ENCODE results near the gene NRIP2.

NRIP2 gene

DNA sequence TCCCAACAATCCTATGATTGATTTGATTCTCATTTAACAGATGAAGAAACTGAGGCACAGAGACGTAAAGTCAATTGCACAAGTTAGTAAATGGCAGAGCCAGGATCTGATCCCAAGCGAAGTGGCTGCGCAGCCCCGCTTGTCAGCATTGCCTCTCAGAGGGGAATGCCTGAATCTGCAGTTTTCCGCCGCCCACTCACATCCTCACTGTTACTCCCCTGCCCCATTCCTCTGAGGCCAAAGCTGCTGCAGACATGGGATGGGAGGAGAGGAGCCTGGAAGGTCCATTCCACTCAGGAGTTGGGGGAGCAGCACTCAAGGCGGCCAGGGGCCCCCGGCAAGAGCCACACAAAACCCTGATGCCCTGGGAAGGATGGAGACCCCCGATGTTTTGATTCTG, 1.0 kb downstream of the NRIP2 start:
- TF ChIP-seq, protein P1, sequence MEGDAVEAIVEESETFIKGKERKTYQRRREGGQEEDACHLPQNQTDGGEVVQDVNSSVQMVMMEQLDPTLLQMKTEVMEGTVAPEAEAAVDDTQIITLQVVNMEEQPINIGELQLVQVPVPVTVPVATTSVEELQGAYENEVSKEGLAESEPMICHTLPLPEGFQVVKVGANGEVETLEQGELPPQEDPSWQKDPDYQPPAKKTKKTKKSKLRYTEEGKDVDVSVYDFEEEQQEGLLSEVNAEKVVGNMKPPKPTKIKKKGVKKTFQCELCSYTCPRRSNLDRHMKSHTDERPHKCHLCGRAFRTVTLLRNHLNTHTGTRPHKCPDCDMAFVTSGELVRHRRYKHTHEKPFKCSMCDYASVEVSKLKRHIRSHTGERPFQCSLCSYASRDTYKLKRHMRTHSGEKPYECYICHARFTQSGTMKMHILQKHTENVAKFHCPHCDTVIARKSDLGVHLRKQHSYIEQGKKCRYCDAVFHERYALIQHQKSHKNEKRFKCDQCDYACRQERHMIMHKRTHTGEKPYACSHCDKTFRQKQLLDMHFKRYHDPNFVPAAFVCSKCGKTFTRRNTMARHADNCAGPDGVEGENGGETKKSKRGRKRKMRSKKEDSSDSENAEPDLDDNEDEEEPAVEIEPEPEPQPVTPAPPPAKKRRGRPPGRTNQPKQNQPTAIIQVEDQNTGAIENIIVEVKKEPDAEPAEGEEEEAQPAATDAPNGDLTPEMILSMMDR (IDR thresholded peaks at IDR 0.05; ENCODE audit: control insufficient read depth, insufficient read depth, low read depth, low read length, missing control alignments), result no peak
- no peak for DNase-seq (ENCODE audit: low read depth)
- no peak overlapping the region for H3K4me3 ChIP-seq (ENCODE audit: control insufficient read depth, low read depth, low read length)

DNA sequence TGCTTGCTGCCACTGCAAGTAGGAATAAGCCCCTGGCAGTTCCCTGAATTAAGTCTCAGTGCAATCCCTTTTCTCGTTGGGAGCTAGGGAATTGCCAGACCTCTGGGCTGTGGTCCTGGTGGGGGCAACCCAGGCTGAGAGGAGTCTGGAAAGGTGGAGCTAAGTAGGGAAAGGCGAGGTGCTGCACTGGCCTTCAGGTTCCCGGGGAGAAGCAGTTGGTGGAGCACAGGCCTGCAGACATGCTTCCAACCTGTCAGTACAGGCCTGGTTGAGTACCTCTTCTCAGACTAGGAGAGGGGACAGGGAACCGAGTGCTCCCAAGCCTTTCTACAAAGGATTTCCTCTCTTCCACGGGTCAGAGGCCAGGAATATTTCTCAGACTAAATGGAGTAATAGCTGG, 1.5 kb downstream of the NRIP2 start:
- no peak for DNase-seq (ENCODE audit: low read depth)
- TF ChIP-seq, protein P1 (IDR thresholded peaks at IDR 0.05; ENCODE audit: control insufficient read depth, insufficient read depth, low read depth, low read length, missing control alignments), result no peak
- no peak overlapping the region for H3K4me3 ChIP-seq (ENCODE audit: control insufficient read depth, low read depth, low read length)

DNA sequence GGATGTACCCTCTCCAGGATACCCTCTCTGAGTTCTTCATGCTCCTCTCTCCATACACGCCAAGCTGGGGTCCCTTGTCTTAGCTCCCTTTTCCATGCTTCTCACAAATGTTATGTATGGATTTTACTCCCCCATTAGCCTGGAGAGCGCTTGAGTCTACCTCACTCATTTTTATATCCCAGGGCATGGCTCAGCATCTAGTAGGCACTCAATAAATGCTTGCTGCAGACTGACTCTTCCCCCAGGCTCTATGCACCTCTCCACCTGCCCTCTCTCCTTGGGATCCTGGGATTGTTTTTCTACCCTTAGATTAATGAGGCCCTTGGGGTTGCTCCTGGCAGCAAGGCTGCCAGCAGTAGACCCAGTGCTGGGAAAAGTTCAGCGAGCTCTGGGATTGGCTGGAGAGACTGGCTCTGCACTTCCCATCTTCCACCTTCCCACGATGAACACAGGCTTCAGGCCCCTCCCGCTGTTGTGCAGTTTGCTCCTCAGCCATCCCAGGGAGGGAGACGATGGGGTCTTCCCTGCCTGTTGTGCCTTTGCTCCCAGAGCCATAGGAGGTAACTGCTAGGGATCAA, 2.2 kb downstream of the NRIP2 start:
- TF ChIP-seq, protein P1 (IDR thresholded peaks at IDR 0.05; ENCODE audit: control insufficient read depth, insufficient read depth, low read depth, low read length, missing control alignments), result no peak
- no peak overlapping the region for H3K4me3 ChIP-seq (ENCODE audit: control insufficient read depth, low read depth, low read length)
- DNase-seq (ENCODE audit: low read depth), result no peak

DNA sequence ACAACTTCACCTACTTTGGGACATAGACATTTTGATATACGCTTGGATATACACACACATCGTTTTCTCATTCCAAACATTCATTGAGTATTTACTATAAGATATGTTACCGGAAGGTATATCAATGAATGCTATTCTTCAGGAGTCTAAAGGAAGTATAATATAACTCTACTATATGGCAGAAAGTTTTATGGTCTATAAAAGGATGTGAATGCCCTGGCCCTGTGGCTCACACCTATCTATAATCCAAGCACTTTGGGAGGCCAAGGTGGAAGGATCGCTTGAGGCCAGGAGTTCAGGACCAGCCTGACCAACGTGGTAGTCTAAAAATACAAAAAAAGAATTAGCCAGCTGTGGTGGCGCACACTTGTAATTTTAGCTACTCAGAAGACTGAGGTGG, 5.6 kb downstream of the NRIP2 start:
- DNase-seq (ENCODE audit: low read depth), result no peak
- TF ChIP-seq, protein P1 (IDR thresholded peaks at IDR 0.05; ENCODE audit: control insufficient read depth, insufficient read depth, low read depth, low read length, missing control alignments), result no peak

DNA sequence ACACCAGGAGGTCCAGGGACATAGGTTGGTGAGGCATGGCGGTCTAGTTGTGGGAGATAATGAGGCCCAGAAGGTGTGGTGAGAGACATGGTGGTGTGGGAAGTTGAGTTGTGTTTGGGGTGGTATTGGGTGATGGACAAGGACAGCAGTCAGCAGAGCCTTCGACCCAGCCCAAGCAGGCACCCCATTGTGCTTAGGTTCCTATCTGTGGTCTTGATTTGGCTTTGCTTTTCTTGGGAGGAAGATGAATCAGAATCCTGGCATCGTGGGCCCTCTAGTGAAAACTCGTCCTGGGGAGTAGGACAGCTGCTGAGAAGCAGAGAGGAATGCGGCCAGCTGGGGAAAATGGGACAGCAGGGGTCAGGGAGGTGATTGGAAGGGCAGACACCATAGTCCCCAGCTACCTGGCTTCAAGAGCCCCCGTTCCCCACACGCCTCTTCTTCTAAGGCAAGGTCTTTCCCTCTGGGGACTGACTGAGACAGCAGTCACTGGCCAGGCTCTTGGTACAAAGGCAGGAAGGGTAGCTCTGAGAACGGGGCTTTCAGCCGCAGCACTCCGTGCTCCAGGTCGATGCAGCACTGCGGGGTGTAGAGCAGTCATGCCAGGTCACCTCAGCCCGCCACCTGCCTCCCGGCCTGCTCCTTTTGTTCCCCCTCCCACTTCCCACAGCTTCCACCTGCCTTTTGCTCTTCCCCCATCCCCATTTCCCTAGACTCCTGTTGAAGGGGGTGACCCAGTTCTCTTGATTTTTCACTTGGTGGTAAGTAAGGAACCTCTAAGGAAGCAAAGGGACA, 7.9 kb downstream of the NRIP2 start:
- H3K4me3 ChIP-seq (ENCODE audit: control insufficient read depth, low read depth, low read length), result no peak overlapping the region
- TF ChIP-seq, protein P1 (IDR thresholded peaks at IDR 0.05; ENCODE audit: control insufficient read depth, insufficient read depth, low read depth, low read length, missing control alignments), result no peak
- no peak for DNase-seq (ENCODE audit: low read depth)

More for the DNA sequence above, 5.6 kb downstream of the NRIP2 start:
- no peak overlapping the region for H3K4me3 ChIP-seq (ENCODE audit: control insufficient read depth, low read depth, low read length)

DNA sequence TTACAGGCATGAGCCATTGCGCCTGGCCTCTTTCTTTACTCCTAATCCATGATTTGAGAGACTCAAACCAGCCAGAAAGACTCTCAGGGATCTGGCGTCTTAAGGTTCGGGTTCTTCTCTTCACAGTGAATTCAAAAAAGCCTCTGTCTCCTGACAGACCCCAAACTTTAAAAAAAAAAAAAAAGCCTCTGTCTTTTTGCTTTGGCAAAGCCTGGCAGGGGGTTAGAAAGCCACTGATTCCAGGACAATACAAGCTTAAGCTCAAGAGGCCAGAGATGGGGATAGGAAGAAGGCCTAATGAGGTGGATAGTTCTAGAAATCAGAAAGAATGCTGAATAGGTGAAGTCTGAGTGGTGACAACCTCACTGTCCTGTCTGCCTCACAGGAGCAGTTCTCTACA, 8.8 kb downstream of the NRIP2 start:
- TF ChIP-seq, protein P1 (IDR thresholded peaks at IDR 0.05; ENCODE audit: control insufficient read depth, insufficient read depth, low read depth, low read length, missing control alignments), result no peak
- H3K4me3 ChIP-seq (ENCODE audit: control insufficient read depth, low read depth, low read length), result no peak overlapping the region
- DNase-seq (ENCODE audit: low read depth), result no peak
